Epidermal melanocyte (primary cell): ENCODE measurements around the gene OR9A4.
"Not testable (repeated sequence)": the region's sequence is repeated elsewhere in the genome, so short reads cannot be mapped to it uniquely, and the experiment has no call there.

Experiments
- DNase-seq: peaks from one replicate; pipeline ENCODE4 v3.0.0; 2011; ENCODE audit warnings: low spot score; ENCODE audit not compliant: insufficient read length

The OR9A4 gene

GRCh38 chr7:141916099-141916498 is at the start of gene OR9A4:
OR9A4 (plus strand) TSS chr7:141916399; CDS start chr7:141918876, 2,477 bp downstream.
- no peak for DNase-seq

GRCh38 chr7:141866974-141867373 is 49.2 kb upstream of the OR9A4 start:
- DNase-seq = no peak

GRCh38 chr7:141872931-141873330 is 43.3 kb upstream of the OR9A4 start:
- DNase-seq = no peak

GRCh38 chr7:141874787-141875186 is 41.4 kb upstream of the OR9A4 start:
- no peak for DNase-seq

- no peak for DNase-seq
Observed at GRCh38 chr7:141875453-141875852, 40.7 kb upstream of the OR9A4 start.

GRCh38 chr7:141876371-141876770 is 39.8 kb upstream of the OR9A4 start:
- no peak for DNase-seq

- DNase-seq = no peak
Observed at GRCh38 chr7:141877365-141877764, 38.8 kb upstream of the OR9A4 start.

GRCh38 chr7:141880960-141881359 is 35.2 kb upstream of the OR9A4 start:
- no peak for DNase-seq

- no peak for DNase-seq
Observed at GRCh38 chr7:141884539-141885225, 31.5 kb upstream of the OR9A4 start.

GRCh38 chr7:141889321-141889720 is 26.9 kb upstream of the OR9A4 start:
- no peak for DNase-seq

GRCh38 chr7:141891336-141891735 is 24.9 kb upstream of the OR9A4 start:
- no peak for DNase-seq

GRCh38 chr7:141899366-141899765 is 16.8 kb upstream of the OR9A4 start:
- DNase-seq = not testable (repeated sequence)

- no peak for DNase-seq
Observed at GRCh38 chr7:141906285-141906684, 9.9 kb upstream of the OR9A4 start.

- DNase-seq = no peak
Observed at GRCh38 chr7:141911391-141911790, 4.8 kb upstream of the OR9A4 start.

- no peak for DNase-seq
Observed at GRCh38 chr7:141915565-141915964, 634 bp upstream of the OR9A4 start.

GRCh38 chr7:141920281-141920680 is 4.1 kb downstream of the OR9A4 start:
- DNase-seq = no peak

GRCh38 chr7:141928146-141928844 is 12.1 kb downstream of the OR9A4 start:
- DNase-seq = no peak

GRCh38 chr7:141928845-141929195 is 12.6 kb downstream of the OR9A4 start:
- DNase-seq = no peak

- no peak for DNase-seq
Observed at GRCh38 chr7:141930211-141930610, 14.0 kb downstream of the OR9A4 start.

- DNase-seq = no peak
Observed at GRCh38 chr7:141941075-141941474, 24.9 kb downstream of the OR9A4 start.

GRCh38 chr7:141943846-141944245 is 27.6 kb downstream of the OR9A4 start:
- DNase-seq = no peak

- DNase-seq = no peak
Observed at GRCh38 chr7:141944811-141945210, 28.6 kb downstream of the OR9A4 start.

- no peak for DNase-seq
Observed at GRCh38 chr7:141945356-141945755, 29.2 kb downstream of the OR9A4 start.
